Measurements from ENCODE around the gene CDC42.

The CDC42 gene

DNA sequence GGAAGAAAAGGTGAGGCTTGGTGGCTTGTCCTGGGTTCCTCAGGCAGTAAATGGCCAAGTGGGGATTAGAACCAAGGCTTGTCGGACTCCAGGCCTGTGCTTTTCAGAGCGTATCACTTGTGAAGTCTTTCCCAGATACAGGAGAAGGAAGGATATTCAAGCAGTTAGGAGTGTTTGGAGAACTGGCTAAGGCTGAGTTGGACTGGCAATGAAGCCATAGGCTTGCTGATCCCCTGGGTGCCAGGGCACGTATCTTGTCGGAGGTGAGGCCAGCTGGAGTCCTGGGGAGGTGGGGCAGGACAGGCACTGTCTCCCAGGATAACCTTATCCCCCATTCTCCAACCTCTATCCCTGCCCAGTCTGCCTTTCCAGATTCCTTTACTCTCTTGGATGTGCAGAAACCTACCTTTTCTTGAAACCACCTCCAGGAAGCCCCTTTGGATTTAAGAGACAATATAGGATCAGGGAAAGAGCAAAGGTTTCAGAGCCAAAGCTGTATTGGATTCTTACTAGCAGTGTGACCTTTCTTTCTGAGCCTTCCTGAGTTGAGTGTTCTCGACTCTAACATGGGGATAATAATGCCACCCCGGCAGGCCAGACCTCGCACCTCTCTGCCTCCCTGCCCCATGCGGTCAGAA lies 72.2 kb downstream of the CDC42 start:
- DNase-seq (ENCODE audit: insufficient read length, low spot score) (no peak), FAIRE-seq (no peak)
- TF ChIP-seq TAF1 (IDR thresholded peaks at IDR 0.05; ENCODE audit: low read depth, low read length) (no peak), POLR2A (IDR thresholded peaks at IDR 0.05; ENCODE audit: low read depth, low read length) (no peak), PAX5 (IDR thresholded peaks at IDR 0.05; ENCODE audit: insufficient read depth, low read length, severe bottlenecking) (no peak), POLR2AphosphoS5 (IDR thresholded peaks at IDR 0.05; ENCODE audit: low read depth, low read length) (no peak), POU2F2 (IDR thresholded peaks at IDR 0.05; ENCODE audit: low read depth, low read length) (no peak), SPI1 (IDR thresholded peaks at IDR 0.05; ENCODE audit: low read depth, low read length) (no peak)

- peak; percentile 9 for FAIRE-seq
- TF ChIP-seq SPI1 (IDR thresholded peaks at IDR 0.05; ENCODE audit: low read depth, low read length) (no peak), TAF1 (IDR thresholded peaks at IDR 0.05; ENCODE audit: low read depth, low read length) (no peak), POLR2A (IDR thresholded peaks at IDR 0.05; ENCODE audit: low read depth, low read length) (no peak), POLR2AphosphoS5 (IDR thresholded peaks at IDR 0.05; ENCODE audit: low read depth, low read length) (no peak), PAX5 (IDR thresholded peaks at IDR 0.05; ENCODE audit: insufficient read depth, low read length, severe bottlenecking) (no peak), POU2F2 (IDR thresholded peaks at IDR 0.05; ENCODE audit: low read depth, low read length) (no peak)
- no peak for DNase-seq (ENCODE audit: insufficient read length, low spot score)
These were observed 74.0 kb downstream of the CDC42 start for GRCh38 chr1:22126531-22126930.

GRCh38 chr1:22127248-22127647 lies 74.7 kb downstream of the CDC42 start:
- FAIRE-seq: no peak
- no peak for TF ChIP-seq POU2F2 (IDR thresholded peaks at IDR 0.05; ENCODE audit: low read depth, low read length)
- no peak for TF ChIP-seq PAX5 (IDR thresholded peaks at IDR 0.05; ENCODE audit: insufficient read depth, low read length, severe bottlenecking)
- TF ChIP-seq SPI1 (IDR thresholded peaks at IDR 0.05; ENCODE audit: low read depth, low read length): no peak
- no peak for TF ChIP-seq POLR2AphosphoS5 (IDR thresholded peaks at IDR 0.05; ENCODE audit: low read depth, low read length)
- no peak for TF ChIP-seq POLR2A (IDR thresholded peaks at IDR 0.05; ENCODE audit: low read depth, low read length)
- no peak for TF ChIP-seq TAF1 (IDR thresholded peaks at IDR 0.05; ENCODE audit: low read depth, low read length)
- no peak for DNase-seq (ENCODE audit: insufficient read length, low spot score)

DNA sequence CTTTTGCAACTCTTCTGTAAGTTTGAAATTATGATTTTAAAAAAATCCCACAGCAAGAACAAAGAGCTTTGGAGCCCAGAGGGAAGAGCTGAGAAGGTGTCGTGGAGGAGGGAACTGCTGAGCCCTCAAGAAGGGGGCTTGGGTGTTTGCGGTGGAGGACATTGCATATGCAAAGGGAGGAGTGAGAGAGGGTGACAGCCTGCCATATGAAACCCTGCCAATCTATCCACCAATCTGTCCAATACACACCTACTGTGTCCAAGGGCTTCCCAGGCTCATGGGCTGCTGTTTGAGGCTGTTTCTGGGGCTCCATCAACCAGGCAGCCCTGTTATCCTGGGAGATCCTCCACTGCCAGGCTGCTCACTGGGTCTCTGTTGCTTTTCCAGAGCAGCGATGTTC lies 75.2 kb downstream of the CDC42 start:
- DNase-seq (ENCODE audit: insufficient read length, low spot score) (no peak), FAIRE-seq (no peak)
- no peak for TF ChIP-seq SPI1 (IDR thresholded peaks at IDR 0.05; ENCODE audit: low read depth, low read length)
- no peak for TF ChIP-seq PAX5 (IDR thresholded peaks at IDR 0.05; ENCODE audit: insufficient read depth, low read length, severe bottlenecking)
- no peak for TF ChIP-seq POU2F2 (IDR thresholded peaks at IDR 0.05; ENCODE audit: low read depth, low read length)

DNA sequence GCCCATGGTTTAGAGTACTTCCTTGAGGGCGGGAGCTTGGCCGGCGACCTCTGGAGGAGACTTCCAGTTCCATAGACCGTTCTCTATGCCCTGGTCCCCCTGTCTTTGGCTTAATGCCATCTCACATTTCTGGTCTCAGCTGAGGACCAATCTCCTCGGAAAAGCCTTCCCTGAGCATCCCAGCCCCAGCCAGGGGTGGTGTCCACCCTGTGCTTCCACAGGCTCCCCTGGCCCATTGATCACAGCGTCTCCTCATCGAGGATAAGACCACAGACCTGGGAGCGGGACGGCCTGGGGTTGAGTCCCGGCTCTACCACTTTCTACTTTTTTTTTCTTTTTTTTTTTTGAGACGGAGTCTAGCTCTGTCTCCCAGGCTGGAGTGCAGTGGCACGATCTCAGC lies 75.9 kb downstream of the CDC42 start:
- FAIRE-seq (no peak), DNase-seq (ENCODE audit: insufficient read length, low spot score) (no peak)
- TF ChIP-seq SPI1 (IDR thresholded peaks at IDR 0.05; ENCODE audit: low read depth, low read length) (no peak), TAF1 (IDR thresholded peaks at IDR 0.05; ENCODE audit: low read depth, low read length) (no peak), POLR2AphosphoS5 (IDR thresholded peaks at IDR 0.05; ENCODE audit: low read depth, low read length) (no peak)

DNA sequence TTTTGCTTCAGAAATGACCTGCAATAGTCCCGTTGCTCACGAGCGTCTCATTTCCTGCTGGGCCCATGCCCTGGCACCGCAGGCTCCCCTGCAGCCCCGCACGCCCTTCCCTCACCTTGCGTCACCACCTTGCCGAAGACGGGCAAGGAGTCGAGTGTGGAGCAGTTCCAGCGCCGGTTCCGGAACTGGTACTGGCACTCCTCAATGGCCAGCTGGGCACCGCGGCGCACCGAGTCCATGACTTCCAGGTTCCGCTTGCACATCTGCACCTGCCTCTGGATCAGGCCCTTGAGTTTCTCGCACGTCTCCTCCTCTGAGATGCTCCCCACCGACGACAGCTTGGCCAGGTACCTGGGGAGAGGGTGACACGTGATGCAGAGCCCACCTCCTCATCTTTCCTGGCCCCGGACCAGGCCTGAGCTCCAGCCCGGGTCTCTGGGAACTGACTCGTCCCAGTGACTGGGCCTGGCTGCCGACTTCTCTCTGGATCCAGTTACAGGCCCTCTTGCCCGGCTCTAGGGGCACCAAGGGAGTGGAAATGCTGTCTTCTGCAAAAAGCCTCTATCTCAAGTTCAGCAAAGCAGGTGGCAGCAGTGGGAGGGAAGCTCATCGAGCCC lies 77.1 kb downstream of the CDC42 start:
- DNase-seq (ENCODE audit: insufficient read length, low spot score): no peak
- TF ChIP-seq TAF1 (IDR thresholded peaks at IDR 0.05; ENCODE audit: low read depth, low read length): no peak
- no peak for TF ChIP-seq PAX5 (IDR thresholded peaks at IDR 0.05; ENCODE audit: insufficient read depth, low read length, severe bottlenecking)
- TF ChIP-seq POU2F2 (IDR thresholded peaks at IDR 0.05; ENCODE audit: low read depth, low read length): no peak
- no peak for TF ChIP-seq SPI1 (IDR thresholded peaks at IDR 0.05; ENCODE audit: low read depth, low read length)
- TF ChIP-seq POLR2A (IDR thresholded peaks at IDR 0.05; ENCODE audit: low read depth, low read length): no peak
- no peak for TF ChIP-seq POLR2AphosphoS5 (IDR thresholded peaks at IDR 0.05; ENCODE audit: low read depth, low read length)
- no peak for FAIRE-seq

- FAIRE-seq: no peak
- TF ChIP-seq POLR2A (IDR thresholded peaks at IDR 0.05; ENCODE audit: low read depth, low read length): no peak
- TF ChIP-seq POU2F2 (IDR thresholded peaks at IDR 0.05; ENCODE audit: low read depth, low read length): no peak
- no peak for TF ChIP-seq TAF1 (IDR thresholded peaks at IDR 0.05; ENCODE audit: low read depth, low read length)
- TF ChIP-seq PAX5 (IDR thresholded peaks at IDR 0.05; ENCODE audit: insufficient read depth, low read length, severe bottlenecking): no peak
- TF ChIP-seq POLR2AphosphoS5 (IDR thresholded peaks at IDR 0.05; ENCODE audit: low read depth, low read length): no peak
- TF ChIP-seq SPI1 (IDR thresholded peaks at IDR 0.05; ENCODE audit: low read depth, low read length): no peak
- DNase-seq (ENCODE audit: insufficient read length, low spot score): no peak
These were observed 78.6 kb downstream of the CDC42 start for GRCh38 chr1:22131062-22131461.

DNA sequence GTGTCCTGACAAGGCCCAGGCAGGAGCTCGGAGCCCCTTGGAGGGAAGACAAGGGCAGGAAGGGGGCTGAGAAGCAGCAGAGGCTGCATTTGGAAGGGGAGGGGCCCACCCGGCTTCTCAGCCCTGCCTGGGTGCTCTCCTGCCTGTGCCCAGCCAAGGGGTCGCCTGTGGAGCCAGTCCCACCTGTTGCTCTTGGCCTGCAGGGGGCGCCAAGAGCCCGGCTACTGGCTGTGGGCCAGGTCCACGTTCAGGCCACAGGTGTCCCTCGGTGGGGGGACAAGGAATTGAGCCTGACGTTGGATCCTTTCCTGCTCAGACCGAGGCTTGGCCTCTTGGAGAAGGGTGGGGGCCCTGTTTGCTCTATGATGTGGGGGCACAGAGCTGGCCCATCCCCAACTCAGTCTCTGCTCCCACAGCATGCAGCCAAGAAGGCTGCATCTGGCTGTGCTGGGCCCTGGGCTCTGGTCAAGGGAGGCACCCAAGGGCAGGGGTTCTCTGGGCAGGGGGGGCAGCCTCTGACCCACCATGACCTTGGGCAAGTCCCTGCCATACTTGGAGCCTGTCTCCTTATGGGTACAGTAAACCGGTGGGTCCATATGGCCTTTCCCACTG lies 79.5 kb downstream of the CDC42 start:
- TF ChIP-seq SPI1 (IDR thresholded peaks at IDR 0.05; ENCODE audit: low read depth, low read length): no peak
- TF ChIP-seq TAF1 (IDR thresholded peaks at IDR 0.05; ENCODE audit: low read depth, low read length): no peak
- no peak for TF ChIP-seq POLR2AphosphoS5 (IDR thresholded peaks at IDR 0.05; ENCODE audit: low read depth, low read length)
- no peak for TF ChIP-seq POU2F2 (IDR thresholded peaks at IDR 0.05; ENCODE audit: low read depth, low read length)
- TF ChIP-seq POLR2A (IDR thresholded peaks at IDR 0.05; ENCODE audit: low read depth, low read length): no peak
- TF ChIP-seq PAX5 (IDR thresholded peaks at IDR 0.05; ENCODE audit: insufficient read depth, low read length, severe bottlenecking): no peak
- peak; percentile 83 for FAIRE-seq
- peak; percentile 94 for DNase-seq (ENCODE audit: insufficient read length, low spot score)

GRCh38 chr1:22132517-22133235 lies 80.2 kb downstream of the CDC42 start:
- FAIRE-seq (no peak), DNase-seq (ENCODE audit: insufficient read length, low spot score) (no peak)
- TF ChIP-seq POU2F2 (IDR thresholded peaks at IDR 0.05; ENCODE audit: low read depth, low read length) (no peak), PAX5 (IDR thresholded peaks at IDR 0.05; ENCODE audit: insufficient read depth, low read length, severe bottlenecking) (no peak), POLR2A (IDR thresholded peaks at IDR 0.05; ENCODE audit: low read depth, low read length) (no peak), TAF1 (IDR thresholded peaks at IDR 0.05; ENCODE audit: low read depth, low read length) (no peak), SPI1 (IDR thresholded peaks at IDR 0.05; ENCODE audit: low read depth, low read length) (no peak), POLR2AphosphoS5 (IDR thresholded peaks at IDR 0.05; ENCODE audit: low read depth, low read length) (no peak)
